H1 (cell line): ENCODE results near the gene FCRL6. TPM values are rescaled to one million over a fixed set of nuclear protein-coding genes. Genes with fewer than 3 reads are reported as not detected.

Experiments
- CTCF ChIA-PET: fragments of 300-600 bp; sonication (Branson Sonifier 250); formaldehyde crosslinking; loops from one replicate; lab custom pipeline; 2021; ENCODE audit not compliant: partially characterized antibody; lab: Charles Lee
- POLR2A ChIA-PET: fragments of 300-600 bp; sonication (Branson Sonifier 250); formaldehyde crosslinking; loops from one replicate; lab custom pipeline; 2021; ENCODE audit warnings: inconsistent platforms; ENCODE audit not compliant: partially characterized antibody; lab: Charles Lee
- DNase-seq, 2 experiments: peaks; one replicate each; pipeline versions ENCODE4 v3.0.0 to v3.0.0-alpha.2; 2010 to 2022; ENCODE audit warnings: low spot score in 2 of 2, low read depth in 1 of 2, mixed read lengths in 1 of 2
- FAIRE-seq: peaks from 2 replicates; lab custom pipeline; 2011; peaks lifted over from hg19 to GRCh38; lab: Jason Lieb, UNC
- H2AFZ ChIP-seq: 2 replicates; pipeline ENCODE4 v1.8.1; 2012; ENCODE audit warnings: low read length, inconsistent platforms
- H2AK5ac ChIP-seq: 2 replicates; pipeline ENCODE4 v1.6.1; 2013; ENCODE audit warnings: low read depth, low read length
- H2BK120ac ChIP-seq: replicated peaks from 2 replicates; pipeline ENCODE3; 2013; ENCODE audit warnings: low read depth, low read length, inconsistent platforms
- H2BK12ac ChIP-seq: 2 replicates; pipeline ENCODE4 v1.6.1; 2013; ENCODE audit warnings: low read depth, low read length
- H2BK15ac ChIP-seq: 2 replicates; pipeline ENCODE4 v1.6.1; 2013; ENCODE audit warnings: low read length
- H2BK20ac ChIP-seq: 2 replicates; pipeline ENCODE4 v1.6.1; 2013; ENCODE audit warnings: low read length
- H2BK5ac ChIP-seq: 2 replicates; pipeline ENCODE4 v1.6.1; 2013; ENCODE audit warnings: low read depth, low read length
- H3K14ac ChIP-seq: 2 replicates; pipeline ENCODE4 v1.6.1; 2013; ENCODE audit warnings: inconsistent platforms; ENCODE audit not compliant: insufficient read length
- H3K18ac ChIP-seq: 2 replicates; pipeline ENCODE4 v1.6.1; 2013; ENCODE audit warnings: low read length; ENCODE audit errors: extremely low read depth
- H3K23ac ChIP-seq: 2 replicates; pipeline ENCODE4 v1.6.1; 2013; ENCODE audit warnings: inconsistent platforms; ENCODE audit not compliant: insufficient read length
- H3K23me2 ChIP-seq: 2 replicates; pipeline ENCODE4 v1.6.1; 2013; ENCODE audit warnings: low read depth, low read length
- H3K27ac ChIP-seq: 2 replicates; pipeline ENCODE4 v1.6.1; 2011; ENCODE audit warnings: low read depth, low read length, inconsistent platforms
- H3K27me3 ChIP-seq, 4 experiments: replicated peaks in 1 of 4; 1 replicate in 1 of 4; 2 replicates in 3 of 4; pipeline versions ENCODE4 v1.6.1 to v1.8.1; 2011 to 2013; ENCODE audit warnings: low read length in 3 of 4, mild to moderate bottlenecking in 3 of 4, inconsistent platforms in 2 of 4, mixed read lengths in 2 of 4, moderate library complexity in 1 of 4; ENCODE audit not compliant: control insufficient read depth in 3 of 4, insufficient read depth in 3 of 4; ENCODE audit errors: extremely low read depth in 1 of 4
- H3K36me3 ChIP-seq, 4 experiments: 2 replicates each; pipeline versions ENCODE4 v1.6.1 to v1.8.1; 2011 to 2013; ENCODE audit warnings: mild to moderate bottlenecking in 4 of 4, low read length in 3 of 4, moderate library complexity in 2 of 4, control low read depth in 1 of 4, inconsistent platforms in 1 of 4; ENCODE audit not compliant: insufficient read depth in 4 of 4, control insufficient read depth in 2 of 4
- H3K4ac ChIP-seq: replicated peaks from 2 replicates; pipeline ENCODE3; 2013; ENCODE audit warnings: low read length, low read depth, mixed read lengths, inconsistent platforms; ENCODE audit not compliant: insufficient read length
- H3K4me1 ChIP-seq, 4 experiments: replicated peaks in 1 of 4; 1 replicate in 1 of 4; 2 replicates in 3 of 4; pipeline versions ENCODE4 v1.6.1 to v1.8.1; 2011 to 2013; ENCODE audit warnings: low read length in 3 of 4, inconsistent platforms in 2 of 4, mixed read lengths in 1 of 4; ENCODE audit not compliant: insufficient read depth in 4 of 4, control insufficient read depth in 3 of 4
- H3K4me2 ChIP-seq, 2 experiments: 2 replicates each; pipeline versions ENCODE4 v1.6.1 to v1.8.1; 2011 to 2013; ENCODE audit warnings: low read depth in 2 of 2, low read length in 2 of 2, control low read depth in 1 of 2, inconsistent platforms in 1 of 2, mild to moderate bottlenecking in 1 of 2; ENCODE audit not compliant: insufficient read depth in 1 of 2
- H3K4me3 ChIP-seq, 4 experiments: fragments of 200-600, 300-600 bp in 1 of 4; sonication (generic), shearing (Covaris generic), sonication (Bioruptor Twin) in 1 of 4; 2 replicates each; pipeline versions ENCODE4 v1.5.1 to v1.8.1; 2011 to 2016; ENCODE audit warnings: low read length in 4 of 4, low read depth in 3 of 4, control low read depth in 2 of 4, inconsistent platforms in 2 of 4, mild to moderate bottlenecking in 2 of 4, mixed read lengths in 1 of 4, moderate library complexity in 1 of 4; ENCODE audit not compliant: insufficient read depth in 2 of 4; ENCODE audit errors: extremely low read depth in 1 of 4
- H3K56ac ChIP-seq: replicated peaks from 2 replicates; pipeline ENCODE3; 2013; ENCODE audit warnings: low read depth, mild to moderate bottlenecking, mixed read lengths, low read length, inconsistent platforms; ENCODE audit not compliant: insufficient read length
- H3K79me1 ChIP-seq: 2 replicates; pipeline ENCODE4 v1.6.1; 2013; ENCODE audit warnings: low read depth, low read length, control low read depth
- H3K79me2 ChIP-seq, 2 experiments: 2 replicates each; pipeline versions ENCODE4 v1.6.1 to v1.8.1; 2012 to 2013; ENCODE audit warnings: low read length in 2 of 2, mild to moderate bottlenecking in 2 of 2, inconsistent platforms in 1 of 2; ENCODE audit not compliant: insufficient read depth in 2 of 2, control insufficient read depth in 1 of 2
- H3K9ac ChIP-seq, 4 experiments: replicated peaks in 1 of 4; 1 replicate in 1 of 4; 2 replicates in 3 of 4; pipeline versions ENCODE4 v1.6.1 to v1.8.1; 2011 to 2013; ENCODE audit warnings: low read depth in 3 of 4, low read length in 3 of 4, control low read depth in 2 of 4, mild to moderate bottlenecking in 2 of 4, moderate library complexity in 2 of 4, inconsistent platforms in 1 of 4; ENCODE audit errors: extremely low read depth in 1 of 4
- H3K9me3 ChIP-seq, 2 experiments: 2 replicates each; pipeline versions ENCODE4 v1.6.1 to v1.8.1; 2012 to 2013; ENCODE audit warnings: mild to moderate bottlenecking in 2 of 2, moderate library complexity in 2 of 2, control low read depth in 1 of 2, inconsistent platforms in 1 of 2, low read depth in 1 of 2, low read length in 1 of 2, mixed read lengths in 1 of 2; ENCODE audit not compliant: insufficient read depth in 2 of 2
- H4K20me1 ChIP-seq, 2 experiments: replicated peaks in 1 of 2; 2 replicates each; pipeline versions ENCODE3 to v1.8.1; 2011 to 2013; ENCODE audit warnings: inconsistent platforms in 2 of 2, low read length in 2 of 2, mild to moderate bottlenecking in 1 of 2; ENCODE audit not compliant: insufficient read depth in 2 of 2, control insufficient read depth in 1 of 2
- H4K5ac ChIP-seq: 2 replicates; pipeline ENCODE4 v1.6.1; 2013; ENCODE audit warnings: low read length, low read depth, mixed read lengths, inconsistent platforms; ENCODE audit not compliant: insufficient read length
- H4K8ac ChIP-seq: 2 replicates; pipeline ENCODE4 v1.8.0; 2013; ENCODE audit warnings: mild to moderate bottlenecking, moderate library complexity, low read length, inconsistent platforms; ENCODE audit not compliant: insufficient read depth; ENCODE audit errors: extremely low read depth
- H4K91ac ChIP-seq: replicated peaks from 2 replicates; pipeline ENCODE3; 2013; ENCODE audit warnings: low read length, mixed read lengths, inconsistent platforms; ENCODE audit not compliant: insufficient read length
- CBX5 ChIP-seq: fragments of 300-800, 300-1000 bp; sonication (generic); IDR thresholded peaks from 2 replicates; pipeline ENCODE4 v1.7.1; 2016; ENCODE audit warnings: antibody characterized with exemption, low read length, low read depth
- CBX8 ChIP-seq: fragments of 300-800, 300-1000 bp; sonication (generic); IDR thresholded peaks from 2 replicates; pipeline ENCODE4 v1.7.1; 2016; ENCODE audit warnings: low read depth, low read length, borderline replicate concordance
- CHD2 ChIP-seq: IDR thresholded peaks from 2 replicates; pipeline ENCODE4 v1.6.1; 2012; ENCODE audit warnings: low read length, improper control_type of control experiment
- EZH2 ChIP-seq: fragments of 200-600 bp; sonication (generic); IDR thresholded peaks from 2 replicates; pipeline ENCODE4 v1.7.1; 2012; ENCODE audit warnings: low read depth, mild to moderate bottlenecking, moderate library complexity, low read length, inconsistent platforms; ENCODE audit not compliant: severe bottlenecking
- FOSL1 ChIP-seq: IDR thresholded peaks from 2 replicates; pipeline ENCODE4 v1.6.1; 2011; ENCODE audit warnings: mild to moderate bottlenecking, low read depth, low read length, moderate library complexity; ENCODE audit not compliant: insufficient read depth
- HDAC6 ChIP-seq: IDR thresholded peaks from one replicate; pipeline ENCODE4 v1.7.1; 2012; ENCODE audit warnings: low read depth, mild to moderate bottlenecking, inconsistent platforms, low read length, moderate library complexity
- JUND ChIP-seq: IDR thresholded peaks from 2 replicates; pipeline ENCODE4 v1.6.1; 2011; ENCODE audit warnings: mild to moderate bottlenecking, improper control_type of control experiment, low read length
- KDM1A ChIP-seq: fragments of 200-600, 300-600 bp; sonication (generic); IDR thresholded peaks from 2 replicates; pipeline ENCODE4 v1.7.1; 2016; ENCODE audit warnings: mild to moderate bottlenecking, low read length, borderline replicate concordance
- MAX ChIP-seq: IDR thresholded peaks from 2 replicates; pipeline ENCODE4 v1.6.1; 2012; ENCODE audit warnings: inconsistent platforms
- POLR2A ChIP-seq, 2 experiments: IDR thresholded peaks; 1 replicate in 1 of 2; 2 replicates in 1 of 2; pipeline ENCODE4 v1.6.1; 2011; ENCODE audit warnings: low read depth in 2 of 2, low read length in 2 of 2, mild to moderate bottlenecking in 2 of 2; ENCODE audit errors: control extremely low read depth in 1 of 2
- RFX5 ChIP-seq: IDR thresholded peaks from 2 replicates; pipeline ENCODE4 v1.6.1; 2011; ENCODE audit warnings: low read depth, low read length, improper control_type of control experiment, borderline replicate concordance
- TBP ChIP-seq: IDR thresholded peaks from 2 replicates; pipeline ENCODE4 v1.6.1; 2011; ENCODE audit warnings: low read depth, low read length, improper control_type of control experiment
- TEAD4 ChIP-seq: IDR thresholded peaks from 2 replicates; pipeline ENCODE4 v1.6.1; 2012; ENCODE audit warnings: low read depth, low read length, inconsistent platforms, mixed read lengths
- WGBS, 2 experiments: shearing (Covaris generic) in 1 of 2; methylation state at CpG; one replicate each; pipeline versions ENCODE4 v1.1.6 to v1.1.7; 2013 to 2015; ENCODE audit warnings: low lambda C conversion rate in 2 of 2, mixed read lengths in 2 of 2, inconsistent platforms in 1 of 2, low coverage in 1 of 2, missing lambda C conversion rate in 1 of 2; ENCODE audit not compliant: insufficient replicate concordance in 2 of 2, insufficient coverage in 1 of 2, insufficient read length in 1 of 2; ENCODE audit errors: extremely low coverage in 1 of 2, missing lambda C conversion rate in 1 of 2; 5-methylcytosine and 5-hydroxymethylcytosine counted together
- polyA plus RNA-seq, 7 experiments: library from polyadenylated mRNA; depleted of rRNA in 3 of 7; stranded (reverse) in 5 of 7; unstranded in 2 of 7; fragments of >200 nt in 5 of 7; fragments of 200-250 nt in 2 of 7; gene quantifications; 1 replicate in 5 of 7; 2 replicates in 1 of 7; 4 replicates in 1 of 7; pipeline versions ENCODE4 v1.2.1 to v1.2.3, GENCODE V29; 2011 to 2013; ENCODE audit warnings: missing spikeins in 2 of 7, mixed read lengths in 2 of 7
- total RNA-seq: library from RNA; stranded (reverse); fragmentation: NEBNext Ultra II Directional; extraction: Animal tissue kit (Norgen Biotek cat#: 25700); gene quantifications from 2 replicates; pipeline ENCODE4 v1.2.1, GENCODE V29; 2021
- TF ChIP-seq, protein P1 (sequence below): IDR thresholded peaks from 2 replicates; pipeline ENCODE4 v1.6.1; 2011; ENCODE audit warnings: low read length, improper control_type of control experiment

The FCRL6 gene
- total and polyA plus RNA-seq, 2 of the 8 experiments (the other 6 are each of a cell fraction or from before 2014, with no cell fraction given): not detected

DNA sequence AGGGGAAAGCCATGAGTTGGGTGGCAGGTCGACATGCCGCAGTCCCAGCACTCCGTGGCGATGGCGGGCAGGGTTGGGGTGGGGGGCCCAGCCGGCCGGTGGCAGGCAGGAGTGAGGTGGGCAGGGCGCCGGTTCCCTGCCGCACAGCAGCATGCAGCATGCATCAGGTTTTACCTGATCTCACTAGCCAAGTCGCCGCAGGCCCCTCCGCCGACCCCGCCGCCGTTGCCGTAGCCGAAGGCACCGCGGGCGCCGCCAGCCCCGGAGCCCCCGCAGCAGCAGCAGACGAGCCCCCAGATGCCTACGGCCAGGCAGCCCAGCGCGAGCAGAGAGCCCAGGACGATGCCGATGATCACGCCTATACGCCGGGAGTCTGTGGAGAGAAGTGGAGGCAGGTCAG, 53.5 kb downstream of the FCRL6 start:
- H2BK120ac ChIP-seq: no peak overlapping the region
- H3K56ac ChIP-seq: no peak overlapping the region
- no peak overlapping the region for H3K4me3 ChIP-seq
- peaks cover 7 to 33% (median 24%) of the 10 kb centered on the region in 4 experiments for H3K27me3 ChIP-seq
- H3K79me2 ChIP-seq: no peaks in the 10 kb centered on the region
- H4K91ac ChIP-seq: no peak overlapping the region
- no peak overlapping the region for H3K18ac ChIP-seq
- no peak overlapping the region for H2BK5ac ChIP-seq
- H4K5ac ChIP-seq: no peak overlapping the region
- H3K4me1 ChIP-seq: no peaks in the 10 kb centered on the region; a peak in 1 of 7 replicates
- no peak overlapping the region for H2BK15ac ChIP-seq
- no peak overlapping the region for H2AK5ac ChIP-seq
- CTCF ChIA-PET: interaction anchor here (0.7 to 8.4 kb wide), 5 partner anchors 25 to 152 kb away, joined by 3 to 73 read pairs (median 4); partner anchors contain the start of genes DUSP23 and SLAMF8
- H3K4ac ChIP-seq: no peak overlapping the region
- DNase-seq (no peak), FAIRE-seq (no peak)
- H3K9ac ChIP-seq: no peak overlapping the region
- WGBS, 2 experiments: 95% methylated on average over 34 of the region's 34 CpGs; no CpG with 5 or more reads in 1 of the 2 experiments
- H2AFZ ChIP-seq: no peak overlapping the region
- H4K8ac ChIP-seq: no peak overlapping the region
- H3K23me2 ChIP-seq: peaks cover 10% of the 10 kb centered on the region; the same call in 1 of the 2 replicates
- no peak overlapping the region for H2BK20ac ChIP-seq
- H4K20me1 ChIP-seq: no peaks in the 10 kb centered on the region
- POLR2A ChIA-PET: no interaction called here
- H3K4me2 ChIP-seq: no peak overlapping the region; a peak in 1 of 4 replicates
- no peak overlapping the region for H3K27ac ChIP-seq
- no peak overlapping the region for H3K14ac ChIP-seq
- H3K23ac ChIP-seq: no peak overlapping the region
- no peaks in the 10 kb centered on the region for H3K79me1 ChIP-seq
- H2BK12ac ChIP-seq: no peak overlapping the region
- H3K36me3 ChIP-seq: no peaks in the 10 kb centered on the region
- no peaks in the 10 kb centered on the region; a peak in 1 of 4 replicates for H3K9me3 ChIP-seq
- TF ChIP-seq CBX5 (no peak), MAX (no peak), JUND (no peak), RFX5 (no peak), TBP (no peak), POLR2A (IDR thresholded peaks at IDR 0.05; ENCODE audit: control extremely low read depth in 1 of 2, low read depth in 2 of 2, low read length in 2 of 2) (no peak), KDM1A (no peak), FOSL1 (no peak), EZH2 (no peak), CHD2 (no peak), TEAD4 (no peak), CBX8 (no peak), HDAC6 (no peak)
- TF ChIP-seq, protein P1, sequence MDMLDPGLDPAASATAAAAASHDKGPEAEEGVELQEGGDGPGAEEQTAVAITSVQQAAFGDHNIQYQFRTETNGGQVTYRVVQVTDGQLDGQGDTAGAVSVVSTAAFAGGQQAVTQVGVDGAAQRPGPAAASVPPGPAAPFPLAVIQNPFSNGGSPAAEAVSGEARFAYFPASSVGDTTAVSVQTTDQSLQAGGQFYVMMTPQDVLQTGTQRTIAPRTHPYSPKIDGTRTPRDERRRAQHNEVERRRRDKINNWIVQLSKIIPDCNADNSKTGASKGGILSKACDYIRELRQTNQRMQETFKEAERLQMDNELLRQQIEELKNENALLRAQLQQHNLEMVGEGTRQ: no peak
